Measurements from ENCODE around the gene SYNPO2.
A peak's percentile ranks its signal among the peaks of the same experiment; 100 is the strongest.
"Not testable (repeated sequence)": the region's sequence is repeated elsewhere in the genome, so short reads cannot be mapped to it uniquely, and the experiment has no call there.

The SYNPO2 gene

GRCh38 chr4:118976193-118976560, 87.5 kb downstream of the SYNPO2 start:
- not testable (repeated sequence) for DNase-seq (ENCODE audit: low read depth)

GRCh38 chr4:118977100-118977499, 88.4 kb downstream of the SYNPO2 start:
- not testable (repeated sequence) for DNase-seq (ENCODE audit: low read depth)

GRCh38 chr4:118979712-118980111, 91.1 kb downstream of the SYNPO2 start:
- no peak for DNase-seq (ENCODE audit: low read depth)

GRCh38 chr4:118981171-118981838, 92.7 kb downstream of the SYNPO2 start:
- DNase-seq (ENCODE audit: low read depth), result no peak

- DNase-seq (ENCODE audit: low read depth), result peak; percentile 82
These were observed 93.3 kb downstream of the SYNPO2 start for GRCh38 chr4:118981839-118982381.

GRCh38 chr4:118983293-118983692, 94.6 kb downstream of the SYNPO2 start:
- DNase-seq (ENCODE audit: low read depth), result no peak

- DNase-seq (ENCODE audit: low read depth), result no peak
These were observed 95.2 kb downstream of the SYNPO2 start for GRCh38 chr4:118983831-118984230.

GRCh38 chr4:118985170-118986000, 96.7 kb downstream of the SYNPO2 start:
- DNase-seq (ENCODE audit: low read depth), result no peak

- no peak for DNase-seq (ENCODE audit: low read depth)
These were observed 99.4 kb downstream of the SYNPO2 start for GRCh38 chr4:118987959-118988634.

- no peak for DNase-seq (ENCODE audit: low read depth)
These were observed 100.0 kb downstream of the SYNPO2 start for GRCh38 chr4:118988635-118988972.

- DNase-seq (ENCODE audit: low read depth), result peak; percentile 97
These were observed 100.7 kb downstream of the SYNPO2 start for GRCh38 chr4:118989098-118990080.

GRCh38 chr4:118991686-118992085, 103.0 kb downstream of the SYNPO2 start:
- no peak for DNase-seq (ENCODE audit: low read depth)

GRCh38 chr4:118992149-118992548, 103.5 kb downstream of the SYNPO2 start:
- DNase-seq (ENCODE audit: low read depth), result no peak

- no peak for DNase-seq (ENCODE audit: low read depth)
These were observed 104.7 kb downstream of the SYNPO2 start for GRCh38 chr4:118993333-118993732.

GRCh38 chr4:118994030-118994429, 105.4 kb downstream of the SYNPO2 start:
- DNase-seq (ENCODE audit: low read depth), result no peak

- DNase-seq (ENCODE audit: low read depth), result no peak
These were observed 107.2 kb downstream of the SYNPO2 start for GRCh38 chr4:118995693-118996391.

- no peak for DNase-seq (ENCODE audit: low read depth)
These were observed 108.9 kb downstream of the SYNPO2 start for GRCh38 chr4:118997601-118998000.

- DNase-seq (ENCODE audit: low read depth), result no peak
These were observed 111.3 kb downstream of the SYNPO2 start for GRCh38 chr4:118999919-119000318.

GRCh38 chr4:119000400-119000799, 111.7 kb downstream of the SYNPO2 start:
- DNase-seq (ENCODE audit: low read depth), result no peak

GRCh38 chr4:119002476-119002875, 113.8 kb downstream of the SYNPO2 start:
- DNase-seq (ENCODE audit: low read depth), result no peak

GRCh38 chr4:119003001-119003400, 114.3 kb downstream of the SYNPO2 start:
- DNase-seq (ENCODE audit: low read depth), result not testable (repeated sequence)

Measured in GM04504 (cell line).